ENCODE results near the gene CDH4. TPM values are rescaled to one million over a fixed set of nuclear protein-coding genes. Genes with fewer than 3 reads are reported as not detected.

The CDH4 gene
- total RNA-seq, 1 donor from 2014 or later: not detected

DNA sequence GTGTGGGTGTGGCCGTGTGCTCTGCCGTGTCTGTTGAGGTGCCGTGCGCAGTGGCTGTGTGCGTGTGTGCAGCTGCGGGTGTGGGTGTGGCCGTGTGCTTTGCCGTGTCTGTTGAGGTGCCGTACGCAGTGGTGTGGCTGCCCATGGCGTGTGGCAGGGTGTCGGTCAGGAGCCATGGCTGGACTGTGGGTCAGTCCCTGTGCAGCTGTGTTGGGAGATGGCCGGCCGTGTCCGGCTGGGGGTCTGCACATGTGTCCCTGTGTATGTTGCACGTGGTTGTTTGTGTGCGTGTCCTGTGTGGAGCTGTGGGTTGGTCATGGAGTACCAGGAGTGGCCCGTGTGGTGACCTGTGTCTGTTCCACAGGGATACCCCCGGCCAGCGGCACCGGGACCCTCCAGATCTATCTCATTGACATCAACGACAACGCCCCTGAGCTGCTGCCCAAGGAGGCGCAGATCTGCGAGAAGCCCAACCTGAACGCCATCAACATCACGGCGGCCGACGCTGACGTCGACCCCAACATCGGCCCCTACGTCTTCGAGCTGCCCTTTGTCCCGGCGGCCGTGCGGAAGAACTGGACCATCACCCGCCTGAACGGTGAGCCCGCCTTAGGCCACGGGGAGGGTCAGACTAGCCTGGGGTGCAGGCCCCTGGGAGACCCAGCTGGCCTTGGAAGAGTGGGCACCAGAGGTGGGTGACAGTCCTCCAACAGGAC, 675.9 kb downstream of the CDH4 start:
- Mint-ChIP-seq H3K27me3 (no peaks in the 10 kb centered on the region), H3K4me1 (no peaks in the 10 kb centered on the region), H3K4me3 (no peak overlapping the region), H3K36me3 (ENCODE audit: low read depth) (no peaks in the 10 kb centered on the region), H3K27ac (no peak overlapping the region), H3K9me3 (no peaks in the 10 kb centered on the region)
- ATAC-seq (ENCODE audit: low read depth): no peak
- TF ChIP-seq, protein P1, sequence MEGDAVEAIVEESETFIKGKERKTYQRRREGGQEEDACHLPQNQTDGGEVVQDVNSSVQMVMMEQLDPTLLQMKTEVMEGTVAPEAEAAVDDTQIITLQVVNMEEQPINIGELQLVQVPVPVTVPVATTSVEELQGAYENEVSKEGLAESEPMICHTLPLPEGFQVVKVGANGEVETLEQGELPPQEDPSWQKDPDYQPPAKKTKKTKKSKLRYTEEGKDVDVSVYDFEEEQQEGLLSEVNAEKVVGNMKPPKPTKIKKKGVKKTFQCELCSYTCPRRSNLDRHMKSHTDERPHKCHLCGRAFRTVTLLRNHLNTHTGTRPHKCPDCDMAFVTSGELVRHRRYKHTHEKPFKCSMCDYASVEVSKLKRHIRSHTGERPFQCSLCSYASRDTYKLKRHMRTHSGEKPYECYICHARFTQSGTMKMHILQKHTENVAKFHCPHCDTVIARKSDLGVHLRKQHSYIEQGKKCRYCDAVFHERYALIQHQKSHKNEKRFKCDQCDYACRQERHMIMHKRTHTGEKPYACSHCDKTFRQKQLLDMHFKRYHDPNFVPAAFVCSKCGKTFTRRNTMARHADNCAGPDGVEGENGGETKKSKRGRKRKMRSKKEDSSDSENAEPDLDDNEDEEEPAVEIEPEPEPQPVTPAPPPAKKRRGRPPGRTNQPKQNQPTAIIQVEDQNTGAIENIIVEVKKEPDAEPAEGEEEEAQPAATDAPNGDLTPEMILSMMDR (IDR thresholded peaks at IDR 0.05): no peak
- CTCF ChIA-PET: no interaction called here
- no peak for DNase-seq
- intact Hi-C loops (cut with micrococcal nuclease): no loop called here
- POLR2A ChIA-PET: no interaction called here

DNA sequence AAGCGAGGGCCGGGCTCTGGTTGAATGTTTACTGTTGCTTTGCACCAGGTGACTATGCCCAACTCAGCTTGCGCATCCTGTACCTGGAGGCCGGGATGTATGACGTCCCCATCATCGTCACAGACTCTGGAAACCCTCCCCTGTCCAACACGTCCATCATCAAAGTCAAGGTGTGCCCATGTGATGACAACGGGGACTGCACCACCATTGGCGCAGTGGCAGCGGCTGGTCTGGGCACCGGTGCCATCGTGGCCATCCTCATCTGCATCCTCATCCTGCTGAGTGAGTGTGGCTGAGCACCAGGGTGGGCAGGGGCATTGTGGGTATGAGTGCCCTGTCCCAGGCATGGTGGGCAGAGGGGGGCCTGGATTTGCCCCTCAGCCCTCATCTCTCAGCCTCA, 677.5 kb downstream of the CDH4 start:
- H3K27me3 Mint-ChIP-seq: no peaks in the 10 kb centered on the region
- H3K9me3 Mint-ChIP-seq: no peaks in the 10 kb centered on the region
- DNase-seq (no peak), ATAC-seq (ENCODE audit: low read depth) (no peak)
- TF ChIP-seq, protein P1 (IDR thresholded peaks at IDR 0.05): no peak
- H3K4me3 Mint-ChIP-seq: no peak overlapping the region
- intact Hi-C loops (cut with micrococcal nuclease): no loop called here
- H3K4me1 Mint-ChIP-seq: no peaks in the 10 kb centered on the region
- H3K36me3 Mint-ChIP-seq (ENCODE audit: low read depth): no peaks in the 10 kb centered on the region
- POLR2A ChIA-PET: no interaction called here
- CTCF ChIA-PET: no interaction called here
- no peak overlapping the region for H3K27ac Mint-ChIP-seq

DNA sequence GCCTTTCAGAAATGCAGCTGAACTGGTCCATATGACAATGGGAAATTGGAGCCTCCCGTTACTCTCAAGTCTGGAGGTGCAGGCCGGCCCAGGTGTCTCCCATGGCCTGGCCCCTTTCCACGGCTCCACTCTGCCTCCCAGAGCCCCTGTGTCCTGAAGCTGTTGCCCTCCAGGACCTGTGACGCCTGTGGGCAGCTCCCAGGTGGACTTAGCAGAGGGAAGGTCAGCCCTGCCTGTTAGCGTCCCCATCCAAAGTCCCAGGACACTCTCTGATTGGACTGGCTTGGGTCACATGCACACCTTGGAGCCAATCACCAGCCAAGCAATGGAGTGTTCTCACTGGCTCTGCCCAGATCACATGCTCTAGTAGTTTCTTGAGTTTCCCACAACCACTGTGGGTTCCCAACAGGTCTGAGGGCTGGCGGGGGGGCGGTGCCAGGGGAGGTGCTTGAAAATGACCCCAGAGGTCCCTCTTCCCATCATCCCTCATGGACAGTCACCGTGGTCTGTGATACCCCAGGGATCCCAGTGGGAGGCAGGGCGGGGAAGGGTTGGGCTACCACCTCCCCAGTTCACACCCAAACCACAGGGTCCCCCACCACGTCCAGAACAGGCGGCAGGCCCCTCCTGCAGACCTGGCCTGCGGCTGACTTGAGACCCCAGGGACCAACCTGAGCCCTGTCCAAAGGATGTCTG, 678.1 kb downstream of the CDH4 start:
- Mint-ChIP-seq H3K4me1 (no peaks in the 10 kb centered on the region), H3K27ac (no peak overlapping the region), H3K4me3 (no peak overlapping the region), H3K9me3 (no peaks in the 10 kb centered on the region), H3K36me3 (ENCODE audit: low read depth) (no peaks in the 10 kb centered on the region), H3K27me3 (no peaks in the 10 kb centered on the region)
- intact Hi-C loops (cut with micrococcal nuclease): no loop called here
- ChIA-PET CTCF (no interaction called here), POLR2A (no interaction called here)
- TF ChIP-seq, protein P1 (IDR thresholded peaks at IDR 0.05): no peak
- ATAC-seq (ENCODE audit: low read depth): no peak
- no peak for DNase-seq

DNA sequence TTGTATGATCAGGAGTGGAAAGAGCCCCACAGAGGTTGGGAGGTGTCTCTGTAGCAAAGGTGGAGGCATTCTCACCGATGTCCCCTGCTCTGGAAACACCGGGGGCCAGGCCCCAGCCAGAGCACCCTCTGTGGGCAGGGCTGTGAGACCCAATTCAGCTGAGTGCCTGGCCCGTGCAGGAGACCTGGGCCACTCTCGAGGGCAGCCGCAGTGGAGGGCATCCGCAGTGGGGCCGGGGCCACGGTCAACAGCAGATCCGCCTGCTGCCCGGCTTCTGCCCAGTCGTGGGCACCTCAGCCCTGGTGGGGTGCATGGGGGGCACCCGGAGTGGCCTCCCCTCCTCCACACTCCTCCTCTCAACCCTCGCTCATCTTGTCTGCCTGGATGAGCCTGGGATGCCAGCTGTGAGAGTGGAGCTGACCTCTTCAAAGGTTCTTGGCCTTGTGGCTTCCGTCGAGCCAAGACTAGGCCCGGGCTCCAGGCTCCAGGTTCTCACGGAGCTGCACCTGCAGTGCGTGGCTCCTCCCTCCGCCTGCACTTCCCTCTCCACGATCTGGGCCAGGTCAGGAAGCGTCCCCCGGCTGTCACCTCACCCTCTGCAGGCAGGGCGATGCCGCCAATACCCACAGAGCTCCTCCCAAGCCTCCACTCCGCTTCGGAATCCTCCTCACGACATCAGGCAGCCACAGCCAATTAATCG, 678.9 kb downstream of the CDH4 start:
- Mint-ChIP-seq H3K4me1 (no peaks in the 10 kb centered on the region), H3K9me3 (no peaks in the 10 kb centered on the region), H3K27me3 (no peaks in the 10 kb centered on the region), H3K4me3 (no peak overlapping the region), H3K27ac (no peak overlapping the region), H3K36me3 (ENCODE audit: low read depth) (no peaks in the 10 kb centered on the region)
- TF ChIP-seq, protein P1 (IDR thresholded peaks at IDR 0.05): no peak
- DNase-seq (peak; percentile 10), ATAC-seq (ENCODE audit: low read depth) (no peak)
- intact Hi-C loops (cut with micrococcal nuclease): no loop called here
- POLR2A ChIA-PET: no interaction called here
- CTCF ChIA-PET: no interaction called here

DNA sequence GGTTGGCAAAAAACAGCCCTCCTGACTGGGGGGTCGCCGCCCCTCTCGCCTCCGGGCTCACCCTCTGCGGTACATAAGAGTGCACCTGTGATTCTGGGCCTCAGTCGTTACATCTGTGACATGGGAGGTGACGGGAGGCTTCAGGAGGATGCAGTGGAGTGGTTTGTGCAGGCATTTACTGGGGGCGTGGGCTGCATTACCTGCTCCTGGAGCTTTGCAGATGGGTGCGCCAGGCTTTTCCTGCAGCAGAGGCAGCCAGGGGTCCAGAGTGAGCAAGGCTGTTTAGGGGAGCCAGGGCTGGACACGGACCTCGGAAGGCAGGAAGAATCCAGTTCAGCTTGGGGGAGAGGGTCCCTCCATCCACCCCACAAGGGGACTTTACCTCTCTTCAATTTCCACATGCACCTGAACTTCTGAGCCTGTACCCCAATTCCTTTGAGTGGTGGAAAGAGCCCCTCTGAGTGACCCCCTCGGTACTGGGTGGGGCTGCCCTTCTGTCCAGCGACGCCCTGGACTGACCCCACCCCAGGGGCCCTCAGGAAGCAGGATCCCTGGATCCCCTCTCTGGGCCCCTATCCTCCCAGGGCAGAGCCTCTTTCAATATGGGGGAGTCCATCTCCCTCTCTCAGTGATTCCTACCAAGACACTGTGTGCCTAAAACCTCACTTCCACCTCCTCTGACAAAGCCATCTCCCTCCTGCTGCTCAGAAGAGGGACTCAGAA, 679.6 kb downstream of the CDH4 start:
- H3K9me3 Mint-ChIP-seq: no peaks in the 10 kb centered on the region
- intact Hi-C loops (cut with micrococcal nuclease): no loop called here
- H3K36me3 Mint-ChIP-seq (ENCODE audit: low read depth): no peaks in the 10 kb centered on the region
- H3K27ac Mint-ChIP-seq: no peak overlapping the region
- ChIA-PET POLR2A (no interaction called here), CTCF (no interaction called here)
- peak; percentile 6 for DNase-seq
- no peaks in the 10 kb centered on the region for H3K4me1 Mint-ChIP-seq
- no peaks in the 10 kb centered on the region for H3K27me3 Mint-ChIP-seq
- no peak for ATAC-seq (ENCODE audit: low read depth)
- no peak overlapping the region for H3K4me3 Mint-ChIP-seq
- TF ChIP-seq, protein P1 (IDR thresholded peaks at IDR 0.05): no peak

Measured in activated B cell treated with CpG ODN at 0.5 μM for 24 hours (primary cell).